ENCODE data around the gene NEDD4L.

Gene NEDD4L

DNA sequence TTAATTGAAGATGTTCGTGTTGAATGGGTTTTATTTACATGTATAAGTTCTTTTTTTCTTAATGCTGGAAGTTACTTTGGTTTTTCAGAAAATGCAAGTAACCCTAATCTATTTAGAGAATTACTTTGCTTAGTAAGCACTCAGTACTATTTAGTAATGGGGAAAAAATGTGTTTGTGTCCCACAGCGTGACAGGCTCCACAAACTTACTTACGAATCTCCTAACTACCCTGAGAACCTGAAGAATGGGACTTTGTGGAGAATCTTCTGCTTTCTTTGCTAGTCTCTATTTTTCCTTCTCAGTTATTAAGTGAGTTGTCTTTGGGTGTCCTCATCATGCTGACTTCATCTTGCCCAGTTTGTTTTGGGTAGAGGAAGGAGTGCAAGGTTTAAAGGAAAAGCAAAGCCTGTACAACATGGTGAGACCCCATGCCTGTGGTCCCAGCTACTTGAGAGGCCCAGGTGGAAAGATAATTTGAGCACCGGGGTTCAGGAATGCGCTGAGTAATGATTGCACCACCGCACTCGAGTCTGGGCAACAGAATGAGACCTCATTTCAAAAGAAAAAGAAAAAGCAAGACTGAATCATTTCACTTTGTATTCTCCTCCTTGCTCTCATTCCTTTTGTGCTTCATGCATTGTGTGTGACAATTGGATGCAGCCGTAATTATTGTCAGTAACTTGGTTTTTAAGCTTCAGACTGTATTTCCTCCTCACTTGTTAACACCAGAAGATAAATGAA lies 10.2 kb downstream of the NEDD4L start:
- DNase-seq = no peak

DNA sequence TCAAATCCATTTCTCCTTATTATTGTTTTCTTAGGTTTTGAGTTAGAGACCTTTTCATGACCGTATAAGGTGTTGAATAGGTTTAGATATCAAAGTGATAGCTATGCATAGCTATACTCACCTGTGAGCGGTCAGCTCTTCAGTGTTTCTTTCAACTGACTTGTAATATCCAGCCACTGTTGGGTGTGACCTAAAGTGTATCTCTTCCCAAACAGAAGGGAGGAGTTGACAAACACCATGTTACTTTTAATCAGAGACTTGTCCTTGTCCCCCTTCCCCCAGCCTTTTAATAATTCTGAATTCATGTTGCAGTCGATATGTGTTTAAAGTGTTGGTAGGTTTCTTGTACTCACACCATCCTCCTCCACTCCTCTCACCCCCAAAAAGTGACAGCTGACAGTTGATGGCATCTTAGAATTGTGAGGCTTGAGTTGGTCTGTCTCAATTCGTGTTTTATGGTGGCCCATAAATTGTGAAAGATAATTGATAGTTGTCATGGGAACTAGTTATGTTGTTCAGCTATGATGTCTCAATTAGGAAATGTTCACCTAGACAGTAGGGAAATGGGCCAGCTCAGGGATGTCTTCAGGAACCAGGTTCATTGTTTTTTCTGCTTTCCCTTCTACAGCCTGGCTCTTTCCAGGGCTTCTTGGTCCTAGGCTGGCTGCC lies 12.0 kb downstream of the NEDD4L start:
- DNase-seq = no peak

DNA sequence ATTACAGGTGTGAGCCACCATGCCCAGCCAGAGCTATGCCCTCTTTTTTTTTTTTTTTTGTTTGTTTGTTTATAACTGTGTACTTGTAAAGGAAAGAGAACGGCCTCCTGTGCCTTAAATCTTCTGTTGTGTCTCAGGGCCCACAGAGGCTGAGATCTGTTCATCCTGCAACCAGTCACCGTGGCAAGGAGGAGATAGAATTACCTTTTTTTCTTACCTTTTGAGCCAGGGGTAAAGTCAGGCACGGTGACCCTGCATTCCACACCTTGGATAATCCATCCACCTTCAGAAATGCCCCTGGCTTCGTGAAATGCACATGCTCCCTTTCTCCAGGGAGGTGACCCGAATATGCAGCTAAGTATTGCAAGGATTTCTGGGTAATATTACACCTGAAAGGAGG lies 12.8 kb downstream of the NEDD4L start:
- no peak for DNase-seq

DNA sequence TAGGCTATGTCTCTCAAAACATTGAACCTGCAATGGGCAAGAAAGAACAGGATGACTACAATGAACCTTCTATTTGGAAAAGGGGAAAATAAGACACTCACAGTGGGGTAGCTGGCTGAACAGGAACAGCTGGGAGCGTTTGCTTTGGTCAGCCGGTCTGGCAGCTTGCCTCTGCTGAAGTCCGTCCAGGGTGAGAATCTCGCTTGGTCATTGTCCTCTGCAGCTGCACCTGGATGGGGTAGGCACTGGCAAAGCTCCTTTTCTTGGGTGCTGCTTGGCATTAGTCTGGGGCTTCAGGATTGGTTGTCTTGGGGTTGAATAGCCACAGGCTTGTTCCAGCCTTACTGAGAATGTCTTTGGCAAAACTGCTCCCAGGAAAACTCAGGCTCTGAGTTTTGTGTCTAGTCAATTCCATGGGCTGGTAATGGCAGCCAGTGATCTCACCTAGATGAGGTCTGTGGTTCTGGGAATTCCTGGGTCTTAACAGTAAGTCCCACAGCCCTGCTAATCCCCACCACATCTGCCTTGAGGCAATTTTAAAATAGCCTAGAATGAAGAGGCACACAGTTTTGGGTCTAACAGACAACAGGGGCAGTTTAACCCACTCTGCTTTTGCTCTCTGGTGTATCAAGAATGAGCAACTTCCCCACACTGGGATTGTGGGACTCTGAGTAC lies 13.4 kb downstream of the NEDD4L start:
- DNase-seq = no peak

DNA sequence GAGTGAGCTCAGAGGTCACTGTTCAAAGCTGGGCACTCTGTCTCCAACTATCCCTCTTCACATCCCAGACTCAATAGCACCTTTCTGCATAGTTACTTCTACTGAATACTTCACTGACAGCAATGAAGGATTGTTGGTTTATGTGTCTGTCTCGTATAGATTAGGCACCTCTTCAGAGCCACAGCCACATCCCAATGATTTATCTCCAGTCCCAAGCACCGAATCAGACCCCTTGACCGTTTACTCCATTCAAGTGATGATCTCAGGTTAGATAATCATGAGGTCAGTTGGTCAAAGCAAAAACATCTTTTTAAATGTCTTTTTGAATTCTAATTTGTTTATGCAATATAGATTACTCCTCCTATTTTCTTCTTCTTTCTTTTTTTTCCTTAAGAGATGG lies 14.7 kb downstream of the NEDD4L start:
- no peak for DNase-seq

DNA sequence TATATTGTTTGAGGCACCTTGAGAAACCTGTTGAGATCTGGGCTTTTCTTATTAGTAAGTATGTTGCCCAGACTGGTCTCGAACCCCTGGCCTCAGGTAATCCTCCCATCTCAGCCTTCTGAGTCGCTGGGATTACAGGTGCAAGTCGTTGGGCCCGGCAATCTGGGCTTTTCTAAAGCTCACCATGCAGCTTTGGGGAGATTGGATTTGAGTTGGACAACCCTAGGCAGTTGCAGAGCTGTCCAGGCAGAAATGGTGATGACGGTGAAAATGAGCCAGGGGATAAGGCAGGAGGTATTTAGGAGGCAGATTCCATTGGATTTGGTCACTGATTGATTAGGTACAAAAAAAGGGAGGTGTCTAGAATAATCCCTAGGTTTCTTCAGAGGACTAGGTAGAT lies 16.2 kb downstream of the NEDD4L start:
- no peak for DNase-seq

DNA sequence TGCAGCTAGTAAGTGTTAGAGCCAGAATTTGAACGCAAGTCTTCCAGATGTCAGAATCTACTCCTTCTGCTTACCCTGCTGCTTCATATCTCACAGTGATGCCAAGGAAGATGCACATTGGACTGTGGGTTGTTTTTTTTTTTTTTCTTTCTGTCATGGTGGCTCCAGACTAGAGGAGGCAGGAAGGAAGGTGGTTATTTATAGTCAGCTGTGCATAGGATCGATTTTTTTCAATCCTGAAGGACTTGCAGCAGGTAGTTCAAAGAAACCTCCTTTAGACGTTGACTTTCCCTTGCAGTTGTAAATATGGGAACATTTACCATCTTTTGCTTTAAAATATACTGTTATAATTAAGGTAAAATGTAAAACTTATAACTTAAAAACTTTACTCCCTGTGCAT lies 17.3 kb downstream of the NEDD4L start:
- no peak for DNase-seq

DNA sequence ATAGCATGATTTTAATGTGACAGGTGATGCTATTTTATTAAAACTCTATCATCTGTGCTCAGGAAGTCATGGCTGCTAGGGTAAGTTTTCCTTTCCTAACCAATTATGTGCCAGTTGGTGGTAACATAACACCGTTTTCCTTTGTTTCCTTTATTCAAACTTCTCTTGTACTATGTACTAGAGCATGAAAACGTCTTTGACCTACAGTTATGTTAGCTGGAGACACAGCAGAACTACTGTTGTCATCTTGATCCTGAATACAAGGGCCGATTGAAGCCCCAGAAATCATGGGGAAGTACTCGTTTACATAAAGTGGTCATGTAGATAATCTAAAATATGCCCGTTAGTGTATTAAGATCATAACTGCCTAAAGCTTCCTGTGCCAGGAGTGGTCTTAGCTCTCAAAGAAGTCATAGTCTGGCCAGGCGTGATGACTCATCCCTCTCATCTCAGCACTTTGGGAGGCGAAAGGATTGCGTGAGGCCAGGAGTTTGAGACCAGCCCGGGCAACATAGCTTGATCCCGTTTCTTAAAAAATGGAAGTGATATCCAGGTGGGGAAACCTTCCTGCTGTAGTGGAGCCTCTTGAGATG lies 20.5 kb downstream of the NEDD4L start:
- DNase-seq = no peak

DNA sequence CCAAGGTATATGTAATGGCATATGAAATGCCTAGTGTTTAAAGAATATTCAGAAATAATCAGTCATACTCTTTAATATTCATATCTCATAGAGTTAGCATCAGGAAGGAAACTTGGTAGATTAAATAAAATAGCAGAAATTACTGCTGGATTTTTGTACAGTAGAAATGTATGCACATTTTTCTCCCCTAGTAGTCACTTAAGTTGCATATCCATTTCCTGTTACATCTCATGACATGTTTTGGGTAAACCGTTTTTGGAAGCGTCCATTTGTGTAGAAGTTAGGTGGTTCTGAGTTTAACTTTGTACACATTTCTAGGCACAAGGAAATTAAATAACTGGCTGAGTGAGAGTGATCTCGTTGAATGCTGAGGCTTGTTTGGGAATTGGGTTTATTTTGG lies 21.9 kb downstream of the NEDD4L start:
- no peak for DNase-seq

DNA sequence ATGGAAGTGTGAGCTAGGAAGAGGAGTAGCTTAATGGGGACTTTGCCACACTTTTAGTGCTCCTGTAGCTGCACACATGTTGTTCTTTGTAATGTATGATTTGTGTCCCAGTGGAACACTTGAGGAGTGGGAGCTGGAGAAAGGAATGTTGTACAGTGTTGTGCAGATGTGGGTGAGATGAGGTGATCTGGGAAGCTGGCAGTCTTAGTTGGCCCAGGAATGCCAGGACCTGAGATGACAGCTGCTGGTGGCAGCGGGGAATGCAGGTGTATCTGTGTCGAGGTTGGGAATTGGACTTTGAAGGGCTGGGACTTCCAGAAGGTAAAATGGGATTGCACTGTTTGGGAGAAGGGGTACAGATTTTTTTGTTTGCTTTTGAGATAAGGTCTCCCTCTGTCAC lies 23.6 kb downstream of the NEDD4L start:
- DNase-seq = no peak

DNA sequence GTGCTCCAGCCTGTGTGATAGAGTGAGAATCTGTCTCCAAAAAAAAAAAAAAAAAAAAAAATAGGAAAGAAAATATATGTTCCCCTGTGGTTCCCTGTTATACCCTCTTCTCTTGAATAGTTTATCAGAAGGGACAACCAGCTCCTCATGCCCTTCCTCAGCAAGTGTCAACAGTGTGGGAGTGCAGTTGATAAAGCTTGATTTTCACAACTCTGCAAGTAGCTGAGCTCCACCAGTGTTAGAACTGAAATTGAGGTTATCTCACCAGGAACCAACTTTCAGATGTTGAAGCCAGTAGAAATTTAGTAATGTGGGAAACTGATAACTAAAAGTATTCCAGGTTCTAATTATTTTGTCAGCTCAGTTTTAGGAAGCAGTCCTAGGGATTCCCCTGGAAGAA lies 25.1 kb downstream of the NEDD4L start:
- no peak for DNase-seq

DNA sequence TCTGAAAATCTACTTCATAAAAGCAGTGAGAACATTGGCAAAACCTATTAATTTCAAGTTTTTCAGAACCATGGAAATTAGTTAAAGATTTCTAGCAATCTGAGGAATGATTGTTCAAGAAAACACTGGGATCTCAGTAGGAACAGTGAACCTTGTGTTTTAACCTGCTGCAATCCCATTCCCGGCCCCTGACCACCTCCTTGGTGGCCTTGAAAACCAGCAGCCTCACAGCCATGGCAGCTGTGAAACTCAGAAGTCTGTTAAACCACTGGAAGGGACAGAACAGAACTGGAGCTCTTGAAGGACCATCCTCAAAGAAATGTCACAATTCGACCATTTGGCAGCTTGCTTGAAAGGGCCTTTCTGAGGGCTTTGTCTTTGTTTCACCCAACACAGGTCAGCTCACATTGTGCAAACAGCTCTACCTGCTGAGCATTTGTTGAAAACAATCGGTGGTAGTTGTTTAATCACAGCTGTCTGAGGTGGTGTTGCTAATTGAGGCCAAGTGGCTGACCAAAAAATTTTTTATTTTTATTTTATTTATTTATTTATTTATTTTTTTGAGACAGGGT lies 25.8 kb downstream of the NEDD4L start:
- DNase-seq = no peak

DNA sequence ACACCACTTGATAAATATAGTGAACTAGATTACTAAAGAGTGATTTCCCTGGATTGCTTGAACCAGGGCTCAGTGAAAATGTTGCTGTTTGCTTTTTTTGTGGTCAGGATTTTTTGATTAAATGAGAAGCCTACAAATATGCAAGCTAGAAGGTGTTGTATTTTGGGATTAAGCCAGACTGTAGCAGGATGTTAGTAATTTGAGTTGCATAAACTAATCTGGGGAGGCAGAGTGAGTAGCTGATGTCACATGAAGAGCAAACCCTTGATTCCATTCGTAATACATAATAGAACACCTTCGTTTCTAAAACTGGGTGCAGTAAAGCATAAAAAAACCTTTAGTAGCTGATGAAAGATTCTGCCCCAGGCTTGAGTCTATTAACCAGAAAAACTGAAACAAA lies 32.0 kb downstream of the NEDD4L start:
- no peak for DNase-seq

DNA sequence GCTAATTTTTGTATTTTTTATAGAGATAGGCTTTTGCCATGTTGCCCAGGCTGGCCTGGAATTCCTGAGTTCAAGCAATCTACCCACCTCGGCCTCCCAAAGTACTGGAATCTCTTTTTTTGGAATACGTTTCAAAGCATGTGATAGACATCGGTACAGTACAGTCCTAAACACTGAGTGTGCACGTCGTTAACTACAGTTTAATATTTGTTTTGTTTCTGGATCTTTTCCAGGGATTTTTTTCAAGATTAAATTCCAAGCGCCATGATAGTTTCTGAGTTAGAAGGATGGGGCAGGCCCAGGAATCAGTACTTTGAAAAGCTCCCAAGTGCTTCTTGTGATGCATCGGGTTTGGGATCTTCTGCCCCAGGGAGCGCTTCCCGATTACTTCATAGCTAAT lies 33.3 kb downstream of the NEDD4L start:
- no peak for DNase-seq

DNA sequence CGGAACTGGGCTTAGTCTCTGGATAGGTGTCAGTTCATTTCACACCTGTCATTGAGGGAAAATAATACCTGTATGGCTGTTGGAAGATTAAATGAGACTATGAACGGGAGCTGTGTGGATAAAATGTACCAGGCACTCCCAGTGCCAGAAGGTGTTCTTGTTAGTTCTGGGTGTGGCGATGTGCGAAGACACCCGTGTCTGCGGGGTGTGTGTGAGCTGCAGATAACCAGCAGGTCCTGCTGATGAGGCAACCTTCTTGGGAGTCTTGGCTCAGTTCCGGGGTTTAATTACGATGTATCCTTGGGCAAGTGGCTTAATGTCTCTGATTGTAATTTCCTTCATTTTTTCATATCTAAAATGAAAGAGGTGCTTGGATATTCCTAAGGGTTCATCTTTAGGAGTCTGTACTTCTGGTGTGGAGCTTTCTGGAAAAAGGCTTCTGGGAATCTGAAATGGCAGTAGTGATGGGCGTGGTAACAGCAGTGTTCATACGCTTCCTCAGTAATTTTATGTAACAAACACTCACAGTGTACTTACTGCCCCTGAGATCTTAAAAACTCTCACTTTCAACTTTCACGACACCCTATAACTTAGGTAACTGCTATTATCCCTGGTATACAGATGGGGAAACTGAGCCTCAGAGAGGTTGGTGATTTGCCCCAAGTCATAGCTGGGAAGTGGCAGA lies 35.0 kb downstream of the NEDD4L start:
- DNase-seq = no peak

DNA sequence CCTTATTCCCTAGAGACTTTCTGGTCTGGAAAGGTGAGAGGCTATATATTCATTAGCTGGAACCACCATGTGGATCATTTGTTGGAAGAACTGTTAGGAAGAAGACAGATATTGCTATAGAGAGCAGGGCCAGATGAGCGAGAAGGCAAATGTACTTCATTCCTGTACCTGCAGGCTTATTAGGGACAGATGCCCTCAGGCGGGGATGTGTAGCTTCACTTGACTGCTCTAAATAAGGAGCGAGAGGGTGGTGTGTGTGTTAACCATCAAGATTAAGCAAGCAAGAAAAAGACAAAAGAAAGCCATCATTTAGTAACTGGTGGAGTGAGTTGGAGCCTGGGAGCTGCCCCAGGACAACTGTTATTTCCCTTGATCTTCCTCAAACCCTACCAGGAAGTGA lies 36.4 kb downstream of the NEDD4L start:
- DNase-seq = no peak

DNA sequence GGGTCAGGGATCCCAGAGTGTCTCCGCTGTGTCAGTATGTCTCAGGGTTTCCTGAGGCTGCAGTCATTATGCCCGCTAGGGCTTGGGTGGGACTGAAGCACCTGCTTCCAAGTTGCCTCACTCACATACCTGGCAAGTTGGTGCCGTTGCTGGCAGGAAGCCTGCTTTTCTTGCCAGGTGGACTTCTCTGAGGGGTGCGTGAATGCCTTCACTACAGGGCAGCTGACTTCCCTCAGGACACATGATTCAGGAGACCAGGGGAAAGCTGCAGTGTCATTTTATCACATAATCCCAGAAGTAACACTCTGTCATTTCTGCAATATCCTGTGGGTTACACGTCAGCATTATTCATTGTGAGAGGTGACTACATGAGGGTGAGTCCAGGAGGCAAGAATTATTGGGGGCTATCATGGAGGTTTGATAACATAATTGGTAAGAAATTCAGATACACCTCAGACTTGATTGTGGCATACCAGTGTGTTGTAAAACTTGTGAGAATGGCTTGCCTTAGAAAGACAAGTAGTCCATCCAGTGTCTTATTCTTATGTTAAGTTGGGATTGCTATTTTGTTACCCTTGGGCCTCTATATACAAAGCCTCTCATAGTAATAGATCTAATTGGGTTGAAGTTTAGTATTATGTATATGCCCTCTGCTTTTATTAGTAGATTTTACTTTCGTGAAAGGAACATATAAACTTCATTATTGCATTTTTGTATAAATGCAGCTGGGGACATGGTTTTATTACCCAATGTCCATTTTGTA lies 44.1 kb downstream of the NEDD4L start:
- no peak for DNase-seq

DNA sequence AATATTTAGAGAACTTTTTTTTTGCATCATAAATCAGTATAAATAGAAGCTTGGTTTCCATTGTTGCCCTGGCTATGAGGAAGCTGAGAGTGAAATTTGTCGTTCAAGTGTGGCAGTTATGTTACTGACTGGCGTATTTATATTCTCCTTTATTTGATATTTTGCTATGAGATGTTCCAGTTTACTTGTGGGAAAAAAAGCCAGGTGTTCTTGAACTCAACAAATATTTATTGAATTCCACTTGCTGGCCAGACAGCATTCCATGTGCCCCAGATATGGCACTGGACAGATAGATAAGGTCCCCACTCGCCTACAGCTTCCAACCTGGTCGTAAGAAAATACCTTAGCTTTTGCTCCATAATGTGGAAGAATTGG lies 44.7 kb downstream of the NEDD4L start:
- DNase-seq = no peak

DNA sequence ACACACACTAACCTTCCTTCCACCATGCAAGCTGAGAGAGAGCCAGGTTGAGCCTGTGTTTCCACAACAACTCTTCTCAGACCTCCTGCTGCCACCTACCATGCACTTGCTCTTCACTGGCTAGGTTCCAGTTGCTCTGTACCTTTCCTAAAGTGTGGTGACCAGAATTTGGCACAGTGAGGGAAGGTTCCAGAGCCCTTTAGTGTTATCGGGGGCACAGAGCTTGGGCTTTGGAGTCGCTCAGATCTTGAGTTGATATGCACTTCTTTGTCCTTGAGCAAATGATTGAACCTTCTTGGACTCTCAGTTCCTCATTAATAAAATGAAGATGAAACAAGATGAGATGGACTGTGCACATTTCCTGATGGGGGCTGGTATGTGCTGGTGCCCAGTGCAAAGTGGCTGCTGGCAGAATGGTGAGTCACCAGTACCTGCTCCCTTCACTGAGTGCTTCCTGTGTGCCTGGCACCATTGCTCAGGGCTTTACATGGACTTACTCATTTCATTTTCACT lies 47.1 kb downstream of the NEDD4L start:
- DNase-seq = no peak

DNA sequence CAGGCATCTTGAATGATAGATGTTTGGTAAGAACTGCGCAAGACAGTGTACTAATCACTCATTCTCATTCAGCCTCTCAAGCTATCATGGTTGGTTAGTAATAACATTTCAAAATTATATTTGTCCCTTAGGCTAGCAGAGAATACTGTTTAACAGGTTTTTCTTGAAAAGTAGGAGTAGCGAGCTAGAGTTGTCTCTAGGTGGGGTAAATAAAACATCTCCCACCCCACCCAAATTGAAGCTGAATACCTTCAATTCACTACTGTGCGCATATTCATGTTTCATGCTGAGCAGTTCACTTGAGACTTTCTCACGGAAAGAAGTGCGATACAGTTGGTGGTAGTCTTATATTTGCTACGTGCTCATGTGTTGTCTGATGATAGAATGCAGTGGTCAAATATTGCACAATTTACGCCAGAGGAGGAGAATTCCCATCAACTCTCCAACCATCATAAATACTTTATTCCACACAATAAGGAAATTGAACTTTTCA lies 49.3 kb downstream of the NEDD4L start:
- no peak for DNase-seq

DNA sequence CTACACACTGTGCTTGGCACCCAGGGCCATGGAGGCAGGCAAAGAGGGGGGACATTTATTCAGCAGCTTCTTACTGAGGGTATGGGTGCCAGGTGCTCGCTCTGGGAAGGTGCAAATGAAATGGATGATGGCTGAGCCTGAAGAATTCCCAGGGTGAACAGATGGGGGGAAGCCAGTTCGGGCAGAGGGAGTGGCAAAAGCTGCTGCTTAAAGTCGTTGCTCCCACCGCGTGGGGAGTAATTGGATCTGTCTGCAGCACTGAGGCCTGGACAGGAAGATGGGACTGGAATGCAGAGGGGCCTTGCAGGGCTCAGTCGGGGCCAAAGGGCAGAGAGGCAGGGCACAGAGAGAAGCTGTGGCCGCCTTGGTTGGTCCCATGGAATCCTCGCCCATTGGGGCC lies 51.2 kb downstream of the NEDD4L start:
- no peak for DNase-seq

DNA sequence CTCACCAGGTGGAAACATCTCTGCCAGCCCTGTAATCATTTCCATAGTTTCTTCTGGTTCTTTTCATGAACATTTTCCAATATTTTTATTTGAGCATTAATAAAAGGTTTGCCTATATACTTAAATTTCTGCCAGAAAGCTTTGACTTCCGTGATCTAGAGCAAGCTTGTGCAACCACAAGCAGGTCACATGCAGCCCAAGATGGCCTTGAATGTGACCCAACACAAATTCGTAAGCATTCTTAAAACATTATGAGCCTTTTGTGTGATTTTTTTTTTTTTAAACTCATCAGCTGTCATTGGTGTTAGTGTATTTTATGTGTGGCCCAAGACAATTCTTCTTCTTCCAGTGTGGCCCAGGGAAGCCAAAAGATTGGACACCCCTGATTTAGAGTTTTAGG lies 51.6 kb downstream of the NEDD4L start:
- DNase-seq = no peak

Measured in stimulated activated CD4-positive, alpha-beta T cell treated with anti-CD3 and anti-CD28 coated beads, Interleukin-2, amount 100 ng/mL, for 48 hours (primary cell).